Fibroblast of gingiva (primary cell): ENCODE data around the gene SEMA4C.
A peak's percentile ranks its signal among the peaks of the same experiment; 100 is the strongest.

Experiments used
- DNase-seq: peaks from one replicate; pipeline ENCODE4 v3.0.0-alpha.2; 2011; ENCODE audit warnings: low read depth

Gene SEMA4C

GRCh38 chr2:96881349-96882195 lies 11.7 kb upstream of the SEMA4C start:
- DNase-seq = no peak

- no peak for DNase-seq
Measured at GRCh38 chr2:96880891-96881273, 11.0 kb upstream of the SEMA4C start.

- DNase-seq = no peak
Measured at GRCh38 chr2:96879545-96880040, 9.7 kb upstream of the SEMA4C start.

GRCh38 chr2:96878796-96879544 lies 9.1 kb upstream of the SEMA4C start:
- DNase-seq = no peak

GRCh38 chr2:96878171-96878570 lies 8.3 kb upstream of the SEMA4C start:
- no peak for DNase-seq

GRCh38 chr2:96877631-96878092 lies 7.8 kb upstream of the SEMA4C start:
- DNase-seq = no peak

- no peak for DNase-seq
Measured at GRCh38 chr2:96877042-96877451, 7.2 kb upstream of the SEMA4C start.

- peak; percentile 45 for DNase-seq
Measured at GRCh38 chr2:96876269-96877041, 6.6 kb upstream of the SEMA4C start.

- DNase-seq = no peak
Measured at GRCh38 chr2:96875498-96876268, 5.8 kb upstream of the SEMA4C start.

- no peak for DNase-seq
Measured at GRCh38 chr2:96874198-96874831, 4.4 kb upstream of the SEMA4C start.

- no peak for DNase-seq
Measured at GRCh38 chr2:96873651-96874096, 3.8 kb upstream of the SEMA4C start.

- no peak for DNase-seq
Measured at GRCh38 chr2:96872591-96873349, 2.9 kb upstream of the SEMA4C start.

- DNase-seq = no peak
Measured at GRCh38 chr2:96870626-96871255, 861 bp upstream of the SEMA4C start.

GRCh38 chr2:96869281-96869821 lies 529 bp downstream of the SEMA4C start:
- DNase-seq = peak; percentile 83

- peak; percentile 93 for DNase-seq
Measured at GRCh38 chr2:96868555-96869280, 1.2 kb downstream of the SEMA4C start.

GRCh38 chr2:96867756-96868554 lies 1.9 kb downstream of the SEMA4C start:
- no peak for DNase-seq

GRCh38 chr2:96866986-96867755 lies 2.7 kb downstream of the SEMA4C start:
- no peak for DNase-seq
